ENCODE measurements around the gene NONO. TPM values are rescaled to one million over a fixed set of nuclear protein-coding genes. Genes with fewer than 3 reads are reported as not detected.

The NONO gene
- total RNA-seq (100 to 1,000 TPM; 300 to 314 TPM), polyA plus RNA-seq (100 to 1,000 TPM; 163 to 182 TPM)

DNA sequence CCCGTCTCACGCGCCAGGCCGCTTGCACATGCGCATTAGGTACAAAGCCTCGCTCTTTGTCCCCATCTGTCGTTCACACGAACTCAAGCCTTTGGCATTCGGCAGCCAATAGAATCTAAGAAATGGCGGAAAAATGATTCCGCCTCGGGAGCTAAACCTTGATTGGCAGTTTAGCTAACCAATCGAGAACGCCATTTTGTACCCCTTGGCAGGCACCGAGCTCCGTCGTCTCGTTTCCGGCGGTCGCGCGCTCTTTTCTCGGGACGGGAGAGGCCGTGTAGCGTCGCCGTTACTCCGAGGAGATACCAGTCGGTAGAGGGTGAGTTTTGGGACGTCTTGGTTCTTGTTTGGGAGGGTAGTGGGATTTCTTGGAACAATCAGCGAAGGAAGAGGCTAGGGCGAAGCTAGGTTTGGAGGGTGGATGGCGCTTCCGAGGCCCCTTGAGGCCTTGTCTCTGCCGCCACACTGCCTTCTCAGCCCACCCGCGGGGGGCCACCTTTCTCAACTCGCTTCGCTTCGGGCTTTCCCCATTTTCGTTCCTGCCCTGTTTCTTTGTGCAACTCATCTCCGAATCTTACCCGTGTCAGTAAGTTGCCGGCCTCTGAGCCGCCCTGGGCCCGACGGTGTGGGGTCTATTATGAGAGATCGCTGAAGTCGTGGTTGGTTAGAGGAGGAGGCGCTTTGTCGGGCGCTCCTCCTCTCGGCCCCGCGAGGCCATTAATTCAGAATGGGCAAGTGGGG is at the start of gene NONO:
TSS of gene NONO (plus strand) at position 233 of the 741 bp plus-strand sequence. CDS start 7,003 bp downstream, outside the sequence.
- H3K27me3 Mint-ChIP-seq: no peaks in the 10 kb centered on the region
- POLR2A ChIA-PET (ENCODE audit: partially characterized antibody): interaction anchor here (0.7 to 2.4 kb wide), 15 partner anchors 9 to 249 kb away, joined by 3 to 52 read pairs (median 6); partner anchors contain the start of genes FOXO4, IL2RG, MED12 and OGT
- Histone ChIP-seq H3K27me3 (ENCODE audit: insufficient read depth, low read length) (no peaks in the 10 kb centered on the region), H3K36me3 (ENCODE audit: insufficient read depth, low read length) (no peaks in the 10 kb centered on the region), H3K4me3 (ENCODE audit: low read length in 2 of 2) (peak within 1 kb of the TSS; percentile 62 to 63), H3K27ac (ENCODE audit: low read depth, low read length) (peak within 1 kb of the TSS; percentile 95), H3K9me3 (ENCODE audit: control insufficient read depth in 1 of 2, low read length in 2 of 2) (no peaks in the 10 kb centered on the region), H3K4me1 (ENCODE audit: insufficient read depth, low read length) (peaks cover 34% of the 10 kb centered on the region)
- H3K4me1 Mint-ChIP-seq: peaks cover 7 to 42% (median 13%) of the 10 kb centered on the region in 4 donors
- CTCF ChIA-PET (ENCODE audit: partially characterized antibody): interaction anchor here (0.6 to 1.5 kb wide), 9 partner anchors 20 to 102 kb away, joined by 3 to 7 read pairs (median 3); partner anchors contain the start of gene ZMYM3
- H3K9me3 Mint-ChIP-seq: no peaks in the 10 kb centered on the region
- H3K36me3 Mint-ChIP-seq: peaks cover 0 to 17% of the 10 kb centered on the region in 2 donors
- peak within 1 kb of the TSS; percentile 97 to 100 (median 99) for H3K27ac Mint-ChIP-seq
- peak; percentile 86 to 95 (median 92) for DNase-seq
- intact Hi-C loops (cut with micrococcal nuclease): loop anchor here (1.0 kb wide), 5 partner anchors 29 to 249 kb away; partner anchors contain the start of genes SNX12, TAF1 and ZMYM3
- peak within 1 kb of the TSS; percentile 96 to 100 (median 98) for H3K4me3 Mint-ChIP-seq

GRCh38 chrX:71235482-71235881 is 48.0 kb upstream of the NONO start:
- no peaks in the 10 kb centered on the region for H3K4me1 Mint-ChIP-seq
- intact Hi-C loops (cut with micrococcal nuclease): no loop called here
- H3K9me3 ChIP-seq (ENCODE audit: control insufficient read depth in 1 of 2, low read length in 2 of 2): no peaks in the 10 kb centered on the region
- peaks cover 0 to 2% (median 0%) of the 10 kb centered on the region in 8 donors for H3K9me3 Mint-ChIP-seq
- POLR2A ChIA-PET (ENCODE audit: partially characterized antibody): no interaction called here
- no peaks in the 10 kb centered on the region for H3K27me3 Mint-ChIP-seq
- no peak for DNase-seq
- no peak overlapping the region for H3K4me3 ChIP-seq (ENCODE audit: low read length in 2 of 2)
- CTCF ChIA-PET (ENCODE audit: partially characterized antibody): no interaction called here
- peak overlapping the region in 1 of 7 donors; percentile 77 for H3K27ac Mint-ChIP-seq
- H3K36me3 Mint-ChIP-seq: peaks cover 7 to 9% of the 10 kb centered on the region in 2 donors
- no peak overlapping the region for H3K27ac ChIP-seq (ENCODE audit: low read depth, low read length)
- H3K36me3 ChIP-seq (ENCODE audit: insufficient read depth, low read length): no peaks in the 10 kb centered on the region
- H3K4me3 Mint-ChIP-seq: no peak overlapping the region
- no peaks in the 10 kb centered on the region for H3K27me3 ChIP-seq (ENCODE audit: insufficient read depth, low read length)
- H3K4me1 ChIP-seq (ENCODE audit: insufficient read depth, low read length): no peaks in the 10 kb centered on the region

- no peak overlapping the region for H3K27ac Mint-ChIP-seq
Observed at GRCh38 chrX:71236836-71237235, 46.6 kb upstream of the NONO start.

DNA sequence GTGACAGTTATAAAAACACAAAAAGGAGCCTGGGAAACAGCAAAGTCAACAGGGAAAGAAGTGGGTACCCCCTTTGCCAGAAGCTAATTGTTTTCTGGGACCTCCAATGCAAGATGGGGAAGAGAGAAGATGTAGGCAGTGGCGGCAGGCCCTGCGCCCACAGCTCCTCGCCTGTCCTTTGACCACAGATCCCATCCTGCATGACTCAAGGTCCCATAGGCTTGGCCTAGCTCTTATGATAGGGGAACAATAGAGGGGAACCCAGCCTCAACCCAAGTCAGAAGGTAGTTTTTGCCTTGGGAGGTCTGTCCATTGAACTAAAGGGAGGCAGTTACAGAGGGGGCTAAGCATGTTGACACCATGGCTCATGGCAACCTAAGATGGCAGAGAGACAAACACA is 43.7 kb upstream of the NONO start:
- Histone ChIP-seq H3K27me3 (ENCODE audit: insufficient read depth, low read length) (no peaks in the 10 kb centered on the region), H3K9me3 (ENCODE audit: control insufficient read depth in 1 of 2, low read length in 2 of 2) (no peaks in the 10 kb centered on the region), H3K36me3 (ENCODE audit: insufficient read depth, low read length) (no peaks in the 10 kb centered on the region), H3K27ac (ENCODE audit: low read depth, low read length) (no peak overlapping the region), H3K4me3 (ENCODE audit: low read length in 2 of 2) (no peak overlapping the region), H3K4me1 (ENCODE audit: insufficient read depth, low read length) (no peaks in the 10 kb centered on the region)
- H3K4me1 Mint-ChIP-seq: no peaks in the 10 kb centered on the region
- intact Hi-C loops (cut with micrococcal nuclease): no loop called here
- ChIA-PET CTCF (ENCODE audit: partially characterized antibody) (interaction anchor here (0.6 kb wide), 1 partner anchor 150 kb away, joined by 3 read pairs; no protein-coding TSS in a partner anchor), POLR2A (ENCODE audit: partially characterized antibody) (no interaction called here)
- no peak overlapping the region for H3K27ac Mint-ChIP-seq
- no peaks in the 10 kb centered on the region for H3K27me3 Mint-ChIP-seq
- peaks cover 0 to 2% (median 0%) of the 10 kb centered on the region in 8 donors for H3K9me3 Mint-ChIP-seq
- peaks cover 20 to 36% of the 10 kb centered on the region in 2 donors for H3K36me3 Mint-ChIP-seq
- H3K4me3 Mint-ChIP-seq: no peak overlapping the region
- no peak for DNase-seq

More at GRCh38 chrX:71236836-71237235, 46.6 kb upstream of the NONO start:
- no peak for DNase-seq
- no peaks in the 10 kb centered on the region for H3K27me3 ChIP-seq (ENCODE audit: insufficient read depth, low read length)
- H3K4me3 Mint-ChIP-seq: no peak overlapping the region
- intact Hi-C loops (cut with micrococcal nuclease): no loop called here
- H3K4me1 Mint-ChIP-seq: no peaks in the 10 kb centered on the region
- H3K9me3 ChIP-seq (ENCODE audit: control insufficient read depth in 1 of 2, low read length in 2 of 2): no peaks in the 10 kb centered on the region
- no peak overlapping the region for H3K4me3 ChIP-seq (ENCODE audit: low read length in 2 of 2)
- no peaks in the 10 kb centered on the region for H3K36me3 ChIP-seq (ENCODE audit: insufficient read depth, low read length)
- ChIA-PET CTCF (ENCODE audit: partially characterized antibody) (no interaction called here), POLR2A (ENCODE audit: partially characterized antibody) (no interaction called here)
- H3K36me3 Mint-ChIP-seq: peaks cover 10 to 22% of the 10 kb centered on the region in 2 donors
- no peaks in the 10 kb centered on the region for H3K4me1 ChIP-seq (ENCODE audit: insufficient read depth, low read length)
- H3K27me3 Mint-ChIP-seq: no peaks in the 10 kb centered on the region
- no peak overlapping the region for H3K27ac ChIP-seq (ENCODE audit: low read depth, low read length)
- peaks cover 0 to 2% (median 0%) of the 10 kb centered on the region in 8 donors for H3K9me3 Mint-ChIP-seq

GRCh38 chrX:71241301-71241700 is 42.1 kb upstream of the NONO start:
- Histone ChIP-seq H3K36me3 (ENCODE audit: insufficient read depth, low read length) (peaks cover 8% of the 10 kb centered on the region), H3K27ac (ENCODE audit: low read depth, low read length) (no peak overlapping the region), H3K27me3 (ENCODE audit: insufficient read depth, low read length) (no peaks in the 10 kb centered on the region), H3K4me3 (ENCODE audit: low read length in 2 of 2) (no peak overlapping the region), H3K9me3 (ENCODE audit: control insufficient read depth in 1 of 2, low read length in 2 of 2) (no peaks in the 10 kb centered on the region), H3K4me1 (ENCODE audit: insufficient read depth, low read length) (no peaks in the 10 kb centered on the region)
- intact Hi-C loops (cut with micrococcal nuclease): no loop called here
- Mint-ChIP-seq H3K36me3 (peaks cover 26 to 43% of the 10 kb centered on the region in 2 donors), H3K27ac (no peak overlapping the region), H3K27me3 (no peaks in the 10 kb centered on the region), H3K4me1 (peaks cover 0 to 1% (median 0%) of the 10 kb centered on the region in 4 donors), H3K4me3 (no peak overlapping the region), H3K9me3 (no peaks in the 10 kb centered on the region)
- ChIA-PET POLR2A (ENCODE audit: partially characterized antibody) (no interaction called here), CTCF (ENCODE audit: partially characterized antibody) (no interaction called here)
- no peak for DNase-seq

DNA sequence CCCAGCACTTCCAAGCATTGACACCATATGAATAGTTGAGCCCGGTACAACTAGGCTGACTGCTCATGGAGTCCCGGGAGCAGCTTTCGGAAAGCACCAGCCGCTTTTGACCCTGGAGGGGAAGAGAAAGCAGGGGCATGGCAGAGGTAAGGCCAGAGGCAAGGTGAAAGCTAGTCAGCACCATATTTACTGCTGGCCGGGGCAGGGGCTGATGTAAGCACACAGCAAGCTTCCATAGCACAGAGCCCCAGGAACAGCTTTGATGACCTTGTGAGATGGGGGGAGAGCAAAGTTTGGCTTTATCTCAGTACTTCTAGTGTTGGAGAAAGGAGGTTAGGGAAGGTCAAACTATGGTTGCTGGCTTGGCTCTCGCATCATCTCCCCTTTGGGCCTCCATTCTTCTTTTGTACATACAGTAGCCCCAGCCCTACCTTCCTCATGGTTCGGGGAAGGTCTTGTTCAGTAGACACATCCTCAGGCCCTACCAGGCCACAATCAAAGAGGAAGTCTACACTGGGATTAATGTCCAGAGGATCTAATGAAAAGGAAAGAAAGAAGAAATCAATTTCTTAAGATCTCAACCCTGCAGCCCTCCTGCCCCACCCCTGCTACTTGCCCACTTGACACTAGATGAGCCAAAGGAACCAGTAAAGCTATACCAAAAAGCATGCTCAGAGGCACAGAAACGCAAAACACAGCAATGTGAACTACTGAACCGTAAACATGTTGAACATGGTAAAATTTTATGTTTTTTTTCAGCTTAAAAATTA is 38.9 kb upstream of the NONO start:
- peaks cover 0 to 1% (median 0%) of the 10 kb centered on the region in 4 donors for H3K4me1 Mint-ChIP-seq
- H3K36me3 ChIP-seq (ENCODE audit: insufficient read depth, low read length): peaks cover 8% of the 10 kb centered on the region
- POLR2A ChIA-PET (ENCODE audit: partially characterized antibody): interaction anchor here (1.3 kb wide), 1 partner anchor 9 kb away, joined by 4 read pairs; the partner anchor contains the start of gene ZMYM3
- no peak overlapping the region for H3K4me3 Mint-ChIP-seq
- no peak overlapping the region for H3K4me3 ChIP-seq (ENCODE audit: low read length in 2 of 2)
- intact Hi-C loops (cut with micrococcal nuclease): no loop called here
- DNase-seq: no peak
- no peak overlapping the region for H3K27ac ChIP-seq (ENCODE audit: low read depth, low read length)
- H3K9me3 Mint-ChIP-seq: no peaks in the 10 kb centered on the region
- CTCF ChIA-PET (ENCODE audit: partially characterized antibody): no interaction called here
- no peak overlapping the region for H3K27ac Mint-ChIP-seq
- H3K27me3 ChIP-seq (ENCODE audit: insufficient read depth, low read length): no peaks in the 10 kb centered on the region
- peaks cover 32 to 57% of the 10 kb centered on the region in 2 donors for H3K36me3 Mint-ChIP-seq
- no peaks in the 10 kb centered on the region for H3K27me3 Mint-ChIP-seq
- no peaks in the 10 kb centered on the region for H3K9me3 ChIP-seq (ENCODE audit: control insufficient read depth in 1 of 2, low read length in 2 of 2)
- no peaks in the 10 kb centered on the region for H3K4me1 ChIP-seq (ENCODE audit: insufficient read depth, low read length)

DNA sequence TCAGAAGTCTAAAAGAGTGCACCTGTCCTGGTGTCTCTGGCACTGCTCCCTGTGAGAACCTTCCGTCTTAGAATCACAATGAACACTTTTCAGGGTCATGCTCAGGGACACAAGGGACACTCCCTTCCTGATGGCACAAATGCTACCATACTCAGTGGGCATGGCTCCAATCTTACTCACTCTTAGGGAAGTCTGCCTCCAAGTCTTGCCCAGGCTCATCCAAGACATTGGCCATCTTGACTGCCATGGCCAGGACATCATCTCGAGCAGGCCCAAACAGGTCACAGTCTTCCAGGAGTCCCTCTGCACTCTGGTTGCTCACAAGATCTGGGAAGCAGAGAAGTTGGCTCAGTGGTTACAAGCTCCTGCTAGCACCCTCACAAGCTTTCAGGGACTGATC is 38.3 kb upstream of the NONO start:
- Mint-ChIP-seq H3K27ac (no peak overlapping the region), H3K4me1 (peaks cover 0 to 1% (median 0%) of the 10 kb centered on the region in 4 donors), H3K36me3 (peaks cover 32 to 56% of the 10 kb centered on the region in 2 donors), H3K9me3 (no peaks in the 10 kb centered on the region), H3K27me3 (no peaks in the 10 kb centered on the region), H3K4me3 (no peak overlapping the region)
- no peak overlapping the region for H3K4me3 ChIP-seq (ENCODE audit: low read length in 2 of 2)
- no peak overlapping the region for H3K27ac ChIP-seq (ENCODE audit: low read depth, low read length)
- CTCF ChIA-PET (ENCODE audit: partially characterized antibody): no interaction called here
- H3K9me3 ChIP-seq (ENCODE audit: control insufficient read depth in 1 of 2, low read length in 2 of 2): no peaks in the 10 kb centered on the region
- no peak for DNase-seq
- peaks cover 8% of the 10 kb centered on the region for H3K36me3 ChIP-seq (ENCODE audit: insufficient read depth, low read length)
- intact Hi-C loops (cut with micrococcal nuclease): no loop called here
- no peaks in the 10 kb centered on the region for H3K27me3 ChIP-seq (ENCODE audit: insufficient read depth, low read length)
- H3K4me1 ChIP-seq (ENCODE audit: insufficient read depth, low read length): no peaks in the 10 kb centered on the region
- POLR2A ChIA-PET (ENCODE audit: partially characterized antibody): no interaction called here

Measured in CD4-positive, alpha-beta memory T cell (primary cell).